GM11168 (cell line): ENCODE measurements around the gene PPIH.
"Not testable (repeated sequence)": the region's sequence is repeated elsewhere in the genome, so short reads cannot be mapped to it uniquely, and the experiment has no call there.

Source experiments
- in situ Hi-C: fragments of 300-500 bp; cut with MboI; formaldehyde crosslinking; loops from one replicate; pipeline ENCODE4 v1.12.0; 2022; ENCODE audit warnings: low sequenced_read_pairs; ENCODE audit not compliant: unreplicated experiment

The PPIH gene

GRCh38 chr1:42657981-42658876, at the start of gene PPIH:
Gene PPIH, plus strand, starts transcription at chr1:42658423. Its CDS starts 24 bp downstream, at chr1:42658447.
- in situ Hi-C loops, result no loop called here

- in situ Hi-C loops, result no loop called here
Observed at GRCh38 chr1:42613803-42614131, 44.5 kb upstream of the PPIH start.

GRCh38 chr1:42618866-42619265, 39.4 kb upstream of the PPIH start:
- in situ Hi-C loops, result no loop called here

- in situ Hi-C loops, result no loop called here
Observed at GRCh38 chr1:42620307-42620706, 37.9 kb upstream of the PPIH start.

GRCh38 chr1:42621180-42621579, 37.0 kb upstream of the PPIH start:
- in situ Hi-C loops, result not testable (repeated sequence)

GRCh38 chr1:42627205-42627604, 31.0 kb upstream of the PPIH start:
- in situ Hi-C loops, result not testable (repeated sequence)

GRCh38 chr1:42639116-42639515, 19.1 kb upstream of the PPIH start:
- in situ Hi-C loops, result no loop called here

- in situ Hi-C loops, result no loop called here
Observed at GRCh38 chr1:42646056-42646455, 12.2 kb upstream of the PPIH start.

GRCh38 chr1:42657201-42657600, 1.0 kb upstream of the PPIH start:
- in situ Hi-C loops, result no loop called here

- in situ Hi-C loops, result no loop called here
Observed at GRCh38 chr1:42658877-42659337, 684 bp downstream of the PPIH start.

GRCh38 chr1:42660907-42661500, 2.8 kb downstream of the PPIH start:
- in situ Hi-C loops, result no loop called here

- in situ Hi-C loops, result no loop called here
Observed at GRCh38 chr1:42669936-42670335, 11.7 kb downstream of the PPIH start.

GRCh38 chr1:42670425-42670824, 12.2 kb downstream of the PPIH start:
- in situ Hi-C loops, result no loop called here

- in situ Hi-C loops, result no loop called here
Observed at GRCh38 chr1:42674214-42674613, 16.0 kb downstream of the PPIH start.

- in situ Hi-C loops, result no loop called here
Observed at GRCh38 chr1:42674682-42675081, 16.5 kb downstream of the PPIH start.

- in situ Hi-C loops, result no loop called here
Observed at GRCh38 chr1:42675467-42675866, 17.2 kb downstream of the PPIH start.

- in situ Hi-C loops, result no loop called here
Observed at GRCh38 chr1:42676534-42677087, 18.4 kb downstream of the PPIH start.

- in situ Hi-C loops, result no loop called here
Observed at GRCh38 chr1:42679364-42679983, 21.3 kb downstream of the PPIH start.

- in situ Hi-C loops, result no loop called here
Observed at GRCh38 chr1:42680055-42680454, 21.8 kb downstream of the PPIH start.

GRCh38 chr1:42680921-42681683, 22.9 kb downstream of the PPIH start:
- in situ Hi-C loops, result no loop called here
